SU-DHL-6 (cell line): ENCODE data around the gene RAPH1.

Source experiments
- H2AFZ ChIP-seq: fragments of 200-600 bp; sonication (generic); 2 replicates; pipeline ENCODE4 v1.6.1; 2014; ENCODE audit warnings: low read depth, mild to moderate bottlenecking, moderate library complexity, mixed read lengths, antibody characterized with exemption, low read length; ENCODE audit not compliant: severe bottlenecking
- H3F3A ChIP-seq: fragments of 200-600 bp; shearing (Covaris generic); 2 replicates; pipeline ENCODE4 v1.6.0; 2016; ENCODE audit warnings: antibody characterized with exemption, mild to moderate bottlenecking; ENCODE audit not compliant: insufficient read depth
- H3K27ac ChIP-seq: fragments of 200-600 bp; sonication (generic); 2 replicates; pipeline ENCODE4 v1.5.1; 2016; ENCODE audit warnings: low read depth, mild to moderate bottlenecking, low read length, moderate library complexity, mixed read lengths
- H3K27me3 ChIP-seq: fragments of 200-600 bp; sonication (generic), shearing (Covaris generic); 2 replicates; pipeline ENCODE4 v1.6.0; 2014; ENCODE audit warnings: mild to moderate bottlenecking, low read length
- H3K36me3 ChIP-seq: fragments of 200-600 bp; sonication (generic); 2 replicates; pipeline ENCODE4 v1.6.1; 2014; ENCODE audit warnings: mild to moderate bottlenecking, low read length, mixed read lengths
- H3K4me2 ChIP-seq: fragments of 300-600, 200-600 bp; shearing (Covaris generic), sonication (generic); 2 replicates; pipeline ENCODE4 v1.6.0; 2014; ENCODE audit warnings: low read length, low read depth, mild to moderate bottlenecking; ENCODE audit not compliant: poor library complexity, severe bottlenecking
- H3K4me3 ChIP-seq: fragments of 200-600 bp; sonication (generic); 2 replicates; pipeline ENCODE4 v1.5.1; 2014; ENCODE audit warnings: antibody characterized with exemption, low read length, mild to moderate bottlenecking, mixed read lengths; ENCODE audit not compliant: insufficient read depth, poor library complexity, severe bottlenecking
- H3K79me2 ChIP-seq: fragments of 200-600 bp; sonication (generic); 2 replicates; pipeline ENCODE4 v1.6.1; 2014; ENCODE audit warnings: mild to moderate bottlenecking, low read length, moderate library complexity; ENCODE audit not compliant: insufficient read depth
- H3K9ac ChIP-seq: fragments of 200-600 bp; sonication (generic); 2 replicates; pipeline ENCODE4 v1.7.0; 2014; ENCODE audit warnings: mild to moderate bottlenecking, low read length
- H3K9me2 ChIP-seq: fragments of 200-600 bp; sonication (generic); replicated peaks from 2 replicates; pipeline ENCODE4 v1.6.1; 2014; ENCODE audit warnings: low read length; ENCODE audit not compliant: insufficient read depth
- H3K9me3 ChIP-seq: fragments of 200-600 bp; sonication (generic); 2 replicates; pipeline ENCODE4 v1.6.1; 2014; ENCODE audit warnings: low read length, mixed read lengths; ENCODE audit not compliant: insufficient read depth
- H4K20me1 ChIP-seq: fragments of 200-600 bp; sonication (generic); 2 replicates; pipeline ENCODE4 v1.6.1; 2014; ENCODE audit warnings: low read depth, mild to moderate bottlenecking, antibody characterized with exemption, low read length, moderate library complexity, mixed read lengths
- CTCF ChIP-seq: fragments of 200-600 bp; sonication (generic); IDR thresholded peaks from one replicate; pipeline ENCODE4 v1.5.1; 2017; ENCODE audit warnings: antibody characterized with exemption, mild to moderate bottlenecking, low read length, moderate library complexity; ENCODE audit not compliant: insufficient read depth, poor library complexity, severe bottlenecking
- EZH2phosphoT487 ChIP-seq: fragments of 200-600 bp; sonication (generic), shearing (Covaris generic); conservative IDR thresholded peaks from 2 replicates; pipeline ENCODE4 v1.6.1; 2018; ENCODE audit warnings: mild to moderate bottlenecking, antibody characterized with exemption, low read length, moderate library complexity, mixed read lengths

RAPH1 gene

GRCh38 chr2:203548887-203549286, 13.8 kb upstream of the RAPH1 start:
- Histone ChIP-seq H3K27me3 (no peaks in the 10 kb centered on the region), H3K79me2 (no peaks in the 10 kb centered on the region), H3F3A (no peaks in the 10 kb centered on the region), H3K9ac (no peak overlapping the region), H3K4me2 (no peak overlapping the region), H2AFZ (no peak overlapping the region), H3K4me3 (no peak overlapping the region), H3K36me3 (no peaks in the 10 kb centered on the region), H3K9me3 (no peaks in the 10 kb centered on the region), H4K20me1 (no peaks in the 10 kb centered on the region), H3K9me2 (no peaks in the 10 kb centered on the region), H3K27ac (no peak overlapping the region)
- no peak for TF ChIP-seq CTCF
- no peak for TF ChIP-seq EZH2phosphoT487

GRCh38 chr2:203547356-203547755, 12.3 kb upstream of the RAPH1 start:
- H3K79me2 ChIP-seq: no peaks in the 10 kb centered on the region
- no peaks in the 10 kb centered on the region for H3K36me3 ChIP-seq

GRCh38 chr2:203544402-203544801, 9.3 kb upstream of the RAPH1 start:
- TF ChIP-seq CTCF: no peak
- TF ChIP-seq EZH2phosphoT487: no peak
- H3K27ac ChIP-seq: no peak overlapping the region
- no peaks in the 10 kb centered on the region for H3K36me3 ChIP-seq
- H3F3A ChIP-seq: no peaks in the 10 kb centered on the region
- no peak overlapping the region for H2AFZ ChIP-seq
- no peak overlapping the region for H3K4me2 ChIP-seq
- H3K9me2 ChIP-seq: no peaks in the 10 kb centered on the region
- no peak overlapping the region for H3K9ac ChIP-seq
- H3K4me3 ChIP-seq: no peak overlapping the region
- no peaks in the 10 kb centered on the region for H4K20me1 ChIP-seq
- H3K9me3 ChIP-seq: no peaks in the 10 kb centered on the region
- no peaks in the 10 kb centered on the region for H3K27me3 ChIP-seq
- no peaks in the 10 kb centered on the region for H3K79me2 ChIP-seq

More at GRCh38 chr2:203547356-203547755, 12.3 kb upstream of the RAPH1 start:
- Histone ChIP-seq H4K20me1 (no peaks in the 10 kb centered on the region), H3K9me3 (no peaks in the 10 kb centered on the region), H3K9ac (no peak overlapping the region), H3K9me2 (no peaks in the 10 kb centered on the region), H3K27me3 (no peaks in the 10 kb centered on the region), H2AFZ (no peak overlapping the region), H3K4me3 (no peak overlapping the region), H3K4me2 (no peak overlapping the region), H3K27ac (no peak overlapping the region), H3F3A (no peaks in the 10 kb centered on the region)
- TF ChIP-seq EZH2phosphoT487 (no peak), CTCF (no peak)
